Tibial artery (tissue), 4 donors: ENCODE results near the gene NTS.
A peak's percentile ranks its signal among the peaks of the same experiment; 100 is the strongest.

Source experiments
- DNase-seq, 2 donors: peaks; one replicate each; pipeline ENCODE4 v3.0.0-alpha.2; 2019
- H3K27ac ChIP-seq, 2 donors: fragments of 200-600 bp; sonication (generic) in 1 of 2; 1 replicate in 1 of 2; 2 replicates in 1 of 2; pipeline ENCODE4 v1.5.1; 2018 to 2019; ENCODE audit warnings: mild to moderate bottlenecking in 1 of 2
- H3K27me3 ChIP-seq, 2 donors: fragments of 200-600 bp; sonication (generic) in 1 of 2; one replicate each; pipeline versions ENCODE4 v1.5.1 to v1.6.0; 2016 to 2019
- H3K36me3 ChIP-seq, 3 donors: fragments of 200-600 bp; sonication (generic) in 2 of 3; one replicate each; pipeline ENCODE4 v1.5.1; 2016 to 2019; ENCODE audit warnings: mild to moderate bottlenecking in 2 of 3
- H3K4me1 ChIP-seq, 4 donors: fragments of 200-600 bp; sonication (generic) in 2 of 4; 1 replicate in 3 of 4; 2 replicates in 1 of 4; pipeline ENCODE4 v1.5.1; 2016 to 2019
- H3K4me3 ChIP-seq, 2 donors: fragments of 200-600 bp; sonication (generic) in 1 of 2; 1 replicate in 1 of 2; 2 replicates in 1 of 2; pipeline ENCODE4 v1.5.1; 2018 to 2019; ENCODE audit warnings: mild to moderate bottlenecking in 2 of 2
- H3K9me3 ChIP-seq, 3 donors: fragments of 200-600 bp; sonication (generic) in 1 of 3; one replicate each; pipeline ENCODE4 v1.5.1; 2016 to 2019
- CTCF ChIP-seq, 2 experiments: fragments of 200-600 bp in 1 of 2; fragments of 450-650 bp in 1 of 2; IDR thresholded peaks; one replicate each; pipeline ENCODE4 v1.5.1; 2017 to 2019; ENCODE audit warnings: antibody characterized with exemption in 2 of 2, mild to moderate bottlenecking in 1 of 2, moderate library complexity in 1 of 2
- intact Hi-C: fragments of 100-400 bp; cut with DNase I; formaldehyde crosslinking; loops from one replicate; pipeline ENCODE4 v1.15.0; 2023; ENCODE audit warnings: low total_unique reads

Gene NTS

GRCh38 chr12:85833579-85833978 lies 40.5 kb upstream of the NTS start:
- H3K9me3 ChIP-seq: no peaks in the 10 kb centered on the region
- no peaks in the 10 kb centered on the region for H3K36me3 ChIP-seq
- TF ChIP-seq CTCF (IDR thresholded peaks at IDR 0.05): no peak
- intact Hi-C loops: no loop called here
- peaks cover 0 to 39% (median 8%) of the 10 kb centered on the region in 4 donors for H3K4me1 ChIP-seq
- H3K27me3 ChIP-seq: no peaks in the 10 kb centered on the region
- DNase-seq: no peak
- peak overlapping the region in 1 of 2 donors; percentile 82 for H3K27ac ChIP-seq
- peak overlapping the region in 1 of 2 donors; percentile 59 for H3K4me3 ChIP-seq

- Histone ChIP-seq H3K36me3 (no peaks in the 10 kb centered on the region), H3K9me3 (no peaks in the 10 kb centered on the region), H3K27me3 (no peaks in the 10 kb centered on the region), H3K4me1 (peaks cover 0 to 36% (median 8%) of the 10 kb centered on the region in 4 donors), H3K27ac (peak overlapping the region in 1 of 2 donors; percentile 82), H3K4me3 (peak overlapping the region; percentile 56 to 59)
- intact Hi-C loops: no loop called here
- no peak for TF ChIP-seq CTCF (IDR thresholded peaks at IDR 0.05)
- DNase-seq: no peak
Measured at GRCh38 chr12:85834378-85834777, 39.7 kb upstream of the NTS start.

- Histone ChIP-seq H3K27ac (peak overlapping the region; percentile 75 to 82), H3K36me3 (no peaks in the 10 kb centered on the region), H3K9me3 (no peaks in the 10 kb centered on the region), H3K4me1 (peaks cover 0 to 34% (median 8%) of the 10 kb centered on the region in 4 donors), H3K4me3 (peak overlapping the region; percentile 56 to 59), H3K27me3 (no peaks in the 10 kb centered on the region)
- DNase-seq: no peak
- no peak for TF ChIP-seq CTCF (IDR thresholded peaks at IDR 0.05)
- intact Hi-C loops: no loop called here
Measured at GRCh38 chr12:85835426-85836196, 38.5 kb upstream of the NTS start.

- Histone ChIP-seq H3K36me3 (no peaks in the 10 kb centered on the region), H3K27me3 (no peaks in the 10 kb centered on the region), H3K4me3 (peak within 1 kb of the TSS; percentile 56 to 59), H3K4me1 (peaks cover 0 to 26% (median 5%) of the 10 kb centered on the region in 4 donors), H3K9me3 (no peaks in the 10 kb centered on the region), H3K27ac (peak within 1 kb of the TSS; percentile 75 to 82)
- DNase-seq: peak; percentile 66 to 79
- intact Hi-C loops: no loop called here
- no peak for TF ChIP-seq CTCF (IDR thresholded peaks at IDR 0.05)
Measured at GRCh38 chr12:85836197-85837090, 37.7 kb upstream of the NTS start, which contains the start of gene RASSF9. RASSF9 (minus strand) TSS chr12:85836409; CDS start chr12:85836201, 208 bp downstream.

GRCh38 chr12:85843606-85844310 lies 30.3 kb upstream of the NTS start:
- no peak overlapping the region for H3K4me3 ChIP-seq
- no peaks in the 10 kb centered on the region for H3K9me3 ChIP-seq
- intact Hi-C loops: no loop called here
- no peak overlapping the region for H3K27ac ChIP-seq
- DNase-seq: no peak
- no peaks in the 10 kb centered on the region for H3K27me3 ChIP-seq
- no peaks in the 10 kb centered on the region for H3K4me1 ChIP-seq
- H3K36me3 ChIP-seq: no peaks in the 10 kb centered on the region
- no peak for TF ChIP-seq CTCF (IDR thresholded peaks at IDR 0.05)
